OCI-LY3 (cell line): ENCODE measurements around the gene TTPAL.

Experiments used
- H2AFZ ChIP-seq: fragments of 200-600, 300-600 bp; shearing (Covaris generic); 2 replicates; pipeline ENCODE4 v1.6.0; 2014; ENCODE audit warnings: antibody characterized with exemption, low read depth, low read length
- H3K27ac ChIP-seq: fragments of 200-600, 300-600 bp; sonication (generic); 2 replicates; pipeline ENCODE4 v1.5.1; 2014; ENCODE audit warnings: mild to moderate bottlenecking, low read length, moderate library complexity, mixed read lengths
- H3K27me3 ChIP-seq: fragments of 200-600, 300-600 bp; sonication (generic); 2 replicates; pipeline ENCODE4 v1.6.1; 2014; ENCODE audit warnings: low read depth, low read length, mixed read lengths
- H3K36me3 ChIP-seq: fragments of 200-600, 300-600 bp; sonication (generic); replicated peaks from 2 replicates; pipeline ENCODE3; 2014; ENCODE audit warnings: low read depth, low read length, mixed read lengths
- H3K4me1 ChIP-seq: fragments of 300-600, 200-600 bp; sonication (generic); 2 replicates; pipeline ENCODE4 v1.6.1; 2014; ENCODE audit warnings: low read length, mixed read lengths
- H3K4me2 ChIP-seq: fragments of 200-600, 300-600 bp; sonication (generic); 2 replicates; pipeline ENCODE4 v1.6.1; 2014; ENCODE audit warnings: low read length, mixed read lengths
- H3K4me3 ChIP-seq: fragments of 300-600, 200-600 bp; sonication (generic); 2 replicates; pipeline ENCODE4 v1.5.1; 2014; ENCODE audit warnings: antibody characterized with exemption, mild to moderate bottlenecking, low read length, moderate library complexity
- H3K79me2 ChIP-seq: fragments of 300-600, 200-600 bp; shearing (Covaris generic); 2 replicates; pipeline ENCODE4 v1.6.1; 2014; ENCODE audit warnings: mild to moderate bottlenecking, low read length, mixed read lengths
- H3K9ac ChIP-seq: fragments of 300-600, 200-600 bp; shearing (Covaris generic); 2 replicates; pipeline ENCODE4 v1.6.0; 2014; ENCODE audit warnings: mild to moderate bottlenecking, low read length, moderate library complexity
- H3K9me3 ChIP-seq: fragments of 200-600, 300-600 bp; shearing (Covaris generic); 2 replicates; pipeline ENCODE4 v1.6.1; 2014; ENCODE audit warnings: low read length, mixed read lengths; ENCODE audit not compliant: insufficient read depth
- H4K20me1 ChIP-seq: fragments of 200-600, 300-600 bp; sonication (generic); 2 replicates; pipeline ENCODE4 v1.6.1; 2016; ENCODE audit warnings: low read length, mixed read lengths; ENCODE audit not compliant: insufficient read depth
- CTCF ChIP-seq: fragments of 200-600, 300-600 bp; sonication (generic); IDR thresholded peaks from 2 replicates; pipeline ENCODE4 v1.5.1; 2014; ENCODE audit warnings: antibody characterized with exemption, low read length, low read depth
- EZH2phosphoT487 ChIP-seq: fragments of 200-600 bp; shearing (Covaris generic); IDR thresholded peaks from 2 replicates; pipeline ENCODE4 v1.6.1; 2018; ENCODE audit warnings: antibody characterized with exemption, mixed run types, low read depth

TTPAL gene

GRCh38 chr20:44485830-44486198, 10.1 kb downstream of the TTPAL start:
- Histone ChIP-seq H2AFZ (no peak overlapping the region), H3K9ac (no peak overlapping the region), H4K20me1 (no peaks in the 10 kb centered on the region), H3K4me1 (no peaks in the 10 kb centered on the region), H3K9me3 (no peaks in the 10 kb centered on the region), H3K27ac (no peak overlapping the region), H3K79me2 (no peaks in the 10 kb centered on the region), H3K4me2 (no peak overlapping the region), H3K4me3 (no peak overlapping the region), H3K27me3 (no peaks in the 10 kb centered on the region), H3K36me3 (peaks cover 43% of the 10 kb centered on the region)
- TF ChIP-seq EZH2phosphoT487 (no peak), CTCF (no peak)

GRCh38 chr20:44488551-44488950, 12.9 kb downstream of the TTPAL start:
- Histone ChIP-seq H3K9me3 (no peaks in the 10 kb centered on the region), H3K9ac (no peak overlapping the region), H2AFZ (no peak overlapping the region), H4K20me1 (no peaks in the 10 kb centered on the region), H3K4me1 (no peaks in the 10 kb centered on the region), H3K27me3 (no peaks in the 10 kb centered on the region), H3K4me2 (no peak overlapping the region), H3K4me3 (no peak overlapping the region), H3K79me2 (no peaks in the 10 kb centered on the region), H3K27ac (no peak overlapping the region), H3K36me3 (peaks cover 48% of the 10 kb centered on the region)
- TF ChIP-seq CTCF (no peak), EZH2phosphoT487 (no peak)

- H3K27ac ChIP-seq = no peak overlapping the region
- H3K79me2 ChIP-seq = no peaks in the 10 kb centered on the region
- peaks cover 49% of the 10 kb centered on the region for H3K36me3 ChIP-seq
- no peak overlapping the region for H3K4me2 ChIP-seq
- H3K4me1 ChIP-seq = no peaks in the 10 kb centered on the region
- H3K9me3 ChIP-seq = no peaks in the 10 kb centered on the region
- no peaks in the 10 kb centered on the region for H3K27me3 ChIP-seq
- no peak overlapping the region for H3K9ac ChIP-seq
- H2AFZ ChIP-seq = no peak overlapping the region
- H3K4me3 ChIP-seq = no peak overlapping the region
- no peaks in the 10 kb centered on the region for H4K20me1 ChIP-seq
- TF ChIP-seq CTCF = no peak
- TF ChIP-seq EZH2phosphoT487 = no peak
Observed at GRCh38 chr20:44489223-44489622, 13.5 kb downstream of the TTPAL start.

- Histone ChIP-seq H3K4me1 (no peaks in the 10 kb centered on the region), H3K79me2 (no peaks in the 10 kb centered on the region), H3K9ac (no peak overlapping the region), H4K20me1 (no peaks in the 10 kb centered on the region), H3K4me2 (no peak overlapping the region), H3K9me3 (no peaks in the 10 kb centered on the region), H2AFZ (no peak overlapping the region), H3K4me3 (no peak overlapping the region), H3K27me3 (no peaks in the 10 kb centered on the region), H3K27ac (no peak overlapping the region), H3K36me3 (peaks cover 52% of the 10 kb centered on the region)
- TF ChIP-seq CTCF = no peak
- no peak for TF ChIP-seq EZH2phosphoT487
Observed at GRCh38 chr20:44489931-44490330, 14.3 kb downstream of the TTPAL start.
